ENCODE measurements around the gene KIAA1755. TPM values are rescaled to one million over a fixed set of nuclear protein-coding genes. Genes with fewer than 3 reads are reported as not detected.

KIAA1755 gene, protein sequence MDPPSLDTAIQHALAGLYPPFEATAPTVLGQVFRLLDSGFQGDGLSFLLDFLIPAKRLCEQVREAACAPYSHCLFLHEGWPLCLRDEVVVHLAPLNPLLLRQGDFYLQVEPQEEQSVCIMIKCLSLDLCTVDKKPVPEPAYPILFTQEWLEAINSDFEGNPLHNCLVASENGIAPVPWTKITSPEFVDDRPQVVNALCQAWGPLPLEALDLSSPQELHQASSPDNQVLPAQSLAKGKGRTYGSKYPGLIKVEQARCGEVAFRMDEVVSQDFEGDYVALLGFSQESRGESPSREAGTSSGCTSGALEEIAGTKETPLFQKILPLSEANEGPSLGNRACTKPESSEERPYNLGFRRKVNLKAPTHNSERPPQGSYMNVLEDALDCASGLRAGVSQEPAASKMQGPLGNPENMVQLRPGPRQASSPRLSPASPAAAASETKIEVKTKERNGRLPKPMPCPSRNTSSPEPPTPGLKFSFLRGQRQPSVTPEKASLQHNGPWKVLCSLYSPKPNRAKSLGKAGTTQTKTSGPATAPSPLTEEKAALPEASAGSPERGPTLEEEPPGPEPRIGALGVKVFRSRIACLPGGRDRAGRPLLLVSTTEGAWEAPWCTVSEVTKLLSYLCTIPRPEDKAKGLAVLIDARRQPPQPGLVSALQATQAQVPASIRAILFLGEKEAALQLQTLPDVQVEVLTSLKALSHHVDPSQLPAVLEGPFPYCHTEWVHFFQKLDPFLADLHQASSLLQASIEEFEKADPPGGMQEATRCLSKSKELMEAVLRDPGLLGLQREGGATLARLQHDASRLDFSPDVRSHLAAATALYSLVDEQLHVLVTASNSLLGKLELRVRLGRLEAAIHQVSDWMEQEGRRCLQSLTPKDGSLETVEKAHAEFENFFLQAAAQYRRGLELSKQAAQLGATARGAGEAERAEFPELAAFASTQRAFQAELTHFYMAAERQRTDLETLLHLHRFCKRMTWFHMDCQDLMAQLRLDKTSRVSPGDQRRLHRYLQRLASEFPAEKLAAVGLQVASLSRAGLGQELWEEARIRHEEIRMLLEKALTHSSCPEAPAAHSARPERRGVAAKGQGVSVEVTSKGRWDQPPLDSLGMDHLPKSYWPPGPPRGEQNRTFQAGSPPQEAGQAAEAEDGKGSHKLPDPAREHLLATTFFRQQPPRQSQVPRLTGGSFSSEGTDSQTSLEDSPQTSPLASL
- total RNA-seq = 1 to 10 TPM in 6 of 7 donors, under 1 TPM in 1; 0.51 to 5.3 (median 3.5) TPM
- 1 to 10 TPM; 4.6 to 7.3 (median 4.8) TPM for polyA plus RNA-seq
- long read RNA-seq, donor 1 = 0 reads
- long read RNA-seq, donor 2 = 0 reads

- 10 to 15% (median 12%) methylated on average over 14 to 56 of the region's 65 CpGs for WGBS, 5 donors
- H3K4me1 ChIP-seq = peaks cover 0 to 16% (median 4%) of the 10 kb centered on the region in 6 donors
Observed at GRCh38 chr20:38260378-38261053, at the start of gene KIAA1755. Gene KIAA1755 (minus strand): TSS chr20:38260735. CDS start chr20:38260500, 235 bp downstream.

DNA sequence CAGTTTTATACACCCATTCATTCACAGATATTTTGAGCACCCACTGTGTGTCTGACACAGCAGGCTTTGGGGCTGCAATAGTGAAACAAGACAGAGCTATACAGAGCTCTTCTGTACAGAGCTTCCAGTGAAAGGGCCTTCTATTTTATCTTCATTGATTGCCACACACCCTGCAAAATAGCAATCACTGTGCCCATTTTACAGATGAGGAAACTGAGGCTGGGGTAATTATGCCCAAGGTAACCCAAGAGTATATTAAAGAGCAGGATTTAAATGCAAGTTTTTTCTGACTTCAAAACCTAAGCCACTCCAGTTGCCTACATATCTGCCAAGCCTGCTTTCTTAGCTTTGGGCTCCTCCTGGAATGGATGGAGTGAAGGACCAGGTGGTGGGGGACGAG, 47.9 kb upstream of the KIAA1755 start:
- 0 to 97% (median 40%) methylated on average over 1 of the region's 1 CpG for WGBS, 5 donors
- H3K27ac ChIP-seq = no peak overlapping the region

More at GRCh38 chr20:38260378-38261053, at the start of gene KIAA1755:
- Histone ChIP-seq H3K9me3 (no peaks in the 10 kb centered on the region), H3K27me3 (replicated peaks in 1 of 7) (peaks cover 0 to 49% (median 15%) of the 10 kb centered on the region in 7 donors), H3K27ac (peak within 1 kb of the TSS in 6 of 8 donors; percentile 11 to 63 (median 58)), H3K36me3 (no peaks in the 10 kb centered on the region), H3K4me3 (peak within 1 kb of the TSS in 7 of 8 donors; percentile 4 to 50 (median 17))
- DNase-seq = no peak
- intact Hi-C loops (cut with DNase I; ENCODE audit: low total_unique reads) = no loop called here
- no peak for TF ChIP-seq POLR2AphosphoS5 (IDR thresholded peaks at IDR 0.05)
- TF ChIP-seq POLR2A (IDR thresholded peaks at IDR 0.05) = no peak
- TF ChIP-seq CTCF (IDR thresholded peaks at IDR 0.05 in 8 of 11, conservative IDR thresholded peaks at IDR 0.05 in 3 of 11) = no peak

GRCh38 chr20:38308047-38308438, 47.5 kb upstream of the KIAA1755 start:
- Histone ChIP-seq H3K27me3 (replicated peaks in 1 of 7) (peaks cover 0 to 74% (median 12%) of the 10 kb centered on the region in 7 donors), H3K4me1 (peaks cover 0 to 42% (median 10%) of the 10 kb centered on the region in 6 donors), H3K36me3 (peaks cover 0 to 46% (median 0%) of the 10 kb centered on the region in 6 donors), H3K27ac (no peak overlapping the region), H3K4me3 (no peak overlapping the region), H3K9me3 (no peaks in the 10 kb centered on the region)
- intact Hi-C loops (cut with DNase I; ENCODE audit: low total_unique reads) = no loop called here
- no peak for TF ChIP-seq CTCF (IDR thresholded peaks at IDR 0.05 in 8 of 11, conservative IDR thresholded peaks at IDR 0.05 in 3 of 11)
- no peak for TF ChIP-seq POLR2AphosphoS5 (IDR thresholded peaks at IDR 0.05)
- TF ChIP-seq POLR2A (IDR thresholded peaks at IDR 0.05) = no peak
- DNase-seq = no peak
- 55 to 76% (median 59%) methylated on average over 4 of the region's 4 CpGs for WGBS, 5 donors

More for the DNA sequence above, 47.9 kb upstream of the KIAA1755 start:
- no peak for DNase-seq
- Histone ChIP-seq H3K36me3 (peaks cover 0 to 46% (median 0%) of the 10 kb centered on the region in 6 donors), H3K4me1 (peaks cover 0 to 38% (median 9%) of the 10 kb centered on the region in 6 donors), H3K9me3 (no peaks in the 10 kb centered on the region), H3K27me3 (replicated peaks in 1 of 7) (peaks cover 0 to 70% (median 12%) of the 10 kb centered on the region in 7 donors), H3K4me3 (no peak overlapping the region)
- no peak for TF ChIP-seq POLR2A (IDR thresholded peaks at IDR 0.05)
- no peak for TF ChIP-seq POLR2AphosphoS5 (IDR thresholded peaks at IDR 0.05)
- TF ChIP-seq CTCF (IDR thresholded peaks at IDR 0.05 in 8 of 11, conservative IDR thresholded peaks at IDR 0.05 in 3 of 11) = no peak
- intact Hi-C loops (cut with DNase I; ENCODE audit: low total_unique reads) = no loop called here

Data from spleen (tissue), 13 donors.